Activated T-cell treated with anti-CD3 and anti-CD28 coated beads, Interleukin-2, amount 50 U/mL, for 48 hours (primary cell): ENCODE measurements around the gene DOCK2.
"Not testable (repeated sequence)": the region's sequence is repeated elsewhere in the genome, so short reads cannot be mapped to it uniquely, and the experiment has no call there.

Source experiments
- DNase-seq, 2 experiments: peaks; one replicate each; pipeline ENCODE4 v3.0.0-alpha.2; 2020

DOCK2 gene

GRCh38 chr5:169723103-169723831, 86.2 kb downstream of the DOCK2 start:
- DNase-seq = no peak

- DNase-seq = no peak
Measured at GRCh38 chr5:169724303-169725087, 87.4 kb downstream of the DOCK2 start.

- DNase-seq = not testable (repeated sequence)
Measured at GRCh38 chr5:169725665-169726064, 88.6 kb downstream of the DOCK2 start.

- no peak for DNase-seq
Measured at GRCh38 chr5:169728418-169728817, 91.3 kb downstream of the DOCK2 start.

- DNase-seq = no peak
Measured at GRCh38 chr5:169731221-169731620, 94.1 kb downstream of the DOCK2 start.

- DNase-seq = no peak
Measured at GRCh38 chr5:169732841-169733240, 95.8 kb downstream of the DOCK2 start.

GRCh38 chr5:169735913-169736312, 98.8 kb downstream of the DOCK2 start:
- DNase-seq = no peak

- no peak for DNase-seq
Measured at GRCh38 chr5:169736653-169737052, 99.6 kb downstream of the DOCK2 start.

- DNase-seq = no peak
Measured at GRCh38 chr5:169740435-169740834, 103.4 kb downstream of the DOCK2 start.

- DNase-seq = no peak
Measured at GRCh38 chr5:169742771-169743296, 105.8 kb downstream of the DOCK2 start.

- no peak for DNase-seq
Measured at GRCh38 chr5:169744336-169744735, 107.3 kb downstream of the DOCK2 start.

GRCh38 chr5:169745441-169746146, 108.5 kb downstream of the DOCK2 start:
- no peak for DNase-seq

GRCh38 chr5:169746147-169746694, 109.1 kb downstream of the DOCK2 start:
- no peak for DNase-seq

GRCh38 chr5:169748174-169748573, 111.1 kb downstream of the DOCK2 start:
- DNase-seq = no peak

GRCh38 chr5:169749295-169749694, 112.2 kb downstream of the DOCK2 start:
- no peak for DNase-seq

GRCh38 chr5:169751490-169751889, 114.4 kb downstream of the DOCK2 start:
- DNase-seq = no peak

- not testable (repeated sequence) for DNase-seq
Measured at GRCh38 chr5:169752566-169752965, 115.5 kb downstream of the DOCK2 start.

- no peak for DNase-seq
Measured at GRCh38 chr5:169753795-169754194, 116.7 kb downstream of the DOCK2 start.

- no peak for DNase-seq
Measured at GRCh38 chr5:169754737-169755136, 117.7 kb downstream of the DOCK2 start.

GRCh38 chr5:169756071-169756765, 119.1 kb downstream of the DOCK2 start:
- no peak for DNase-seq

GRCh38 chr5:169757016-169757415, 119.9 kb downstream of the DOCK2 start:
- no peak for DNase-seq

GRCh38 chr5:169758886-169759285, 121.8 kb downstream of the DOCK2 start:
- no peak for DNase-seq
